ENCODE data around the gene VOPP1. TPM values are rescaled to one million over a fixed set of nuclear protein-coding genes. Genes with fewer than 3 reads are reported as not detected.
"Not testable (repeated sequence)": the region's sequence is repeated elsewhere in the genome, so short reads cannot be mapped to it uniquely, and the experiment has no call there.

VOPP1 gene
- polyA plus RNA-seq, 1 experiment, result 88.4 TPM

DNA sequence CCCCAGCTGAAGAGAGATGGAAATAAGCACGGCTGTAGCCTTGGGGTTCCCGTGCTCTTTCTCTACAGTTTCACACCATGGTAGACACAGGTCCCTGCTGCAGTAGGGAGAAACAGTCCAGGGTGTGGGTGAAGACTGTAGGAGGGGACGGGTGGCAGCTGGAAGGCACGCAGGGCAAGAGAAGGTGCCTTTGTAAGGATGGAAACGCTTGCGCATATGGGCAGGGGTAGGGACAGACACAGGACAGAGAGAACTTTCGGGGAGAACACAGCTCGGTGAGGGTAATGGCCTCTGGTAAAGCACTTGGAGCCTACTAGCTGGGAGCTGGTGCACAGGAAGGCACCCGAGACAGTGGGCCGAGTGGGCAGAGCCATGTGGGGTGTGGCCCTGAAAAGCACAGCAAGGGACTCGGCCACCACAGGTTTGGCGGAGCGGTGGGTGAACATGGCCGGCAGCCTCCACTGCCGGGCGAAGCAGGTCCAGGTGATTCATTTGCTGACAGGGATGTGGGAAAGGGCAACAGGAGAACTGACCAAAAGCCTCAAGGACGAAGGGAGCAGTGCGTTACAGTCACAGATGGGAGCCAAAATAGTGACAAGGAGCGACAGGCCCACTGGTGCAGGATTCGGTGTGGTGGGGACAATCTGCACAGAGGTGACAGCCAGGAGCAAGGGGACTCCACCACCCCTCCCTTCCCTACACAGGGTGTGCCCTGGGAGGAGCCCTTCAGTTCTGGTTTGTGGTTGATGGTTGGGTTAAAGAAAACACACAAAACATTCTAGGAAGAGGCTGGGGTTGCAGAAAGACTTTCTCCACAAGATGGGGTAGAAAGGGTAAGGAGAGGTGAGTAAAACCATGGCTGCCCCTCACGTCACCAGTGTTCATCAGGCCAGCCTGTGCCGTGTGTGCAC lies 97.1 kb downstream of the VOPP1 start:
- ChIA-PET POLR2A (no interaction called here), CTCF (no interaction called here)
- H3K27ac ChIP-seq (ENCODE audit: low read depth, low read length), result no peak overlapping the region
- DNase-seq (ENCODE audit: low read depth, low spot score), result no peak
- no peak overlapping the region for H3K4me3 ChIP-seq (ENCODE audit: low read depth, low read length)
- H3K27me3 ChIP-seq (ENCODE audit: control insufficient read depth, insufficient read depth, low read length), result no peaks in the 10 kb centered on the region
- TF ChIP-seq, protein P1, sequence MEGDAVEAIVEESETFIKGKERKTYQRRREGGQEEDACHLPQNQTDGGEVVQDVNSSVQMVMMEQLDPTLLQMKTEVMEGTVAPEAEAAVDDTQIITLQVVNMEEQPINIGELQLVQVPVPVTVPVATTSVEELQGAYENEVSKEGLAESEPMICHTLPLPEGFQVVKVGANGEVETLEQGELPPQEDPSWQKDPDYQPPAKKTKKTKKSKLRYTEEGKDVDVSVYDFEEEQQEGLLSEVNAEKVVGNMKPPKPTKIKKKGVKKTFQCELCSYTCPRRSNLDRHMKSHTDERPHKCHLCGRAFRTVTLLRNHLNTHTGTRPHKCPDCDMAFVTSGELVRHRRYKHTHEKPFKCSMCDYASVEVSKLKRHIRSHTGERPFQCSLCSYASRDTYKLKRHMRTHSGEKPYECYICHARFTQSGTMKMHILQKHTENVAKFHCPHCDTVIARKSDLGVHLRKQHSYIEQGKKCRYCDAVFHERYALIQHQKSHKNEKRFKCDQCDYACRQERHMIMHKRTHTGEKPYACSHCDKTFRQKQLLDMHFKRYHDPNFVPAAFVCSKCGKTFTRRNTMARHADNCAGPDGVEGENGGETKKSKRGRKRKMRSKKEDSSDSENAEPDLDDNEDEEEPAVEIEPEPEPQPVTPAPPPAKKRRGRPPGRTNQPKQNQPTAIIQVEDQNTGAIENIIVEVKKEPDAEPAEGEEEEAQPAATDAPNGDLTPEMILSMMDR (IDR thresholded peaks at IDR 0.05; ENCODE audit: low read depth, low read length), result no peak
- no peaks in the 10 kb centered on the region; the same call in 1 of the 2 replicates for H3K9me3 ChIP-seq (ENCODE audit: control insufficient read depth, insufficient read depth, low read length)

DNA sequence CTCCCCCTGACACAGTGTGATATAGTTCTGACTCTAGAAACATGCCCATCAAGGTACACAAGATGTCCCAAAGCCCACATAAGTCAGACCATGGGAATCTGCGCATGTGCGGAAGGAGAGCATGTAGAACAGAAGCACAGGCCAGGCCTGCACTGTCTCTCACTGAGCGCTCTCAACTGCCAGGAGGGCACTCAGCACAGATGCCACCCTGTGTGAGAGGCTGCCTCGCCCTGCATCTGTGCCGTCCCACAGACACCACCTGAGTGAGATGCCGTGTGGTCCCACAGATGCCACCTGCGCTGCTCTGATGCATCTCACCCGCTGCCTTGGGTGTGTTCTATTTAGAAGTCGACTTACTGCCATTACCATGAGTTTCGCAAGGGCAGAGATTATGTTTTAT lies 98.4 kb downstream of the VOPP1 start:
- ChIA-PET CTCF (no interaction called here), POLR2A (no interaction called here)
- H3K4me3 ChIP-seq (ENCODE audit: low read depth, low read length), result no peak overlapping the region
- no peak for DNase-seq (ENCODE audit: low read depth, low spot score)
- H3K27me3 ChIP-seq (ENCODE audit: control insufficient read depth, insufficient read depth, low read length), result no peaks in the 10 kb centered on the region
- H3K27ac ChIP-seq (ENCODE audit: low read depth, low read length), result peak overlapping the region; percentile 11
- no peaks in the 10 kb centered on the region; the same call in 1 of the 2 replicates for H3K9me3 ChIP-seq (ENCODE audit: control insufficient read depth, insufficient read depth, low read length)
- TF ChIP-seq, protein P1 (IDR thresholded peaks at IDR 0.05; ENCODE audit: low read depth, low read length), result no peak

DNA sequence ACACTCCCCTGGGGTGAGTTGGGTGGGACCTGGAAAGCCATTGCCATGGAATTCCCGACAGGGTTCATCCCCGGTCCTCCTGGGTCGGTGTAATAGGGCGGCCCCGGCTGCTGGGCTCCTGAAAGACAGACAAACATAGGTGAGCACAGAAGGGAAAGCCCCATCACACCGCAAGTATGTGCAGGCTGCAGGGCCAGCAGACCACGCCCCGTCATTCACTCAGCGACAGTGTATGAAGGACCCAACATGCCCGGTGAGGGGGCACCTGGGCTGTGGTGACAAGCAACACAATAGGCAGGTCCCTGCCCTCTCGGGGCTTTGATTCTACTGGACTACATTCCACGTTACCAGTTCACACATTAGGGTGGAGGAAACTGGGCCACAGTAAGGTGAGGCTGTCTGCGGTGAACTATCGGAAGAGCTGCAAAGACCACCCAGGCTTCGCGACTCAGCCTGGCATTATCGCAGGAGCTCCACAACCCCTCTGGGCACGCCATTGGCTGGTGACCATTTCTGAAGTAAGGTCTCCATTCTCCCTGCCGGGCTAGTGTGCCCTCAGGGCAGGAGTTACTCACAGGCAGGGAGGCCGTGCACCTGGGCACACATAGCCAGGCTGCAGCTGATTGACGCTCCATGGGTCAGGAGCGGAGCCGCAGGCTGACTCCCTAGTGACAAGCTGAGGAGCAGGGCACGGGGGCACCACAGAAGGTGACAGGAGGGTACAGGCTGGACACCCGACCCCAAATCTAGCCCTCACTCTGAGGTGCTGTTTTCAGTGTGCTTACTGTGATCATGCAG lies 99.2 kb downstream of the VOPP1 start:
- H3K27me3 ChIP-seq (ENCODE audit: control insufficient read depth, insufficient read depth, low read length), result no peaks in the 10 kb centered on the region
- CTCF ChIA-PET, result no interaction called here
- TF ChIP-seq, protein P1 (IDR thresholded peaks at IDR 0.05; ENCODE audit: low read depth, low read length), result no peak

DNA sequence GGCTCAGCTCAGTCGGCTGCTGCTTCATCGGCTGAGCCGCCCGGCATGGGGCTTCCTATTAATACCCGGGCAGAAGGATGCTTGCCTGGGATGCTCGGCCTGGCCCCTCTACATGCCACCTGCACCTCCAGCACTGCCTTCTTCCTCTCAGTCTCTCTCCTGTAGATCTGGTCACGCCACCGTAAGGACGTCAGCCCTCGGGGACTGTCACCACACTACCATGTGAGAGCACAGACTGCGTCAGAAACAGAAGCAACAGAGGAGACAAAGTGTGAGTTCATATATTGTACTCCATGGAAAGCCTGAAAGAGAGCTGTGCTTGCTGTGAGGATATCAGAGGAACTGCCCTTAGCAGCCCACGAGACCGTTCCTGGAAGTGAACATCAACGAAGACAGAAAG lies 99.9 kb downstream of the VOPP1 start:
- CTCF ChIA-PET; H3K9me3 ChIP-seq (ENCODE audit: control insufficient read depth, insufficient read depth, low read length); H3K27ac ChIP-seq (ENCODE audit: low read depth, low read length); H3K27me3 ChIP-seq (ENCODE audit: control insufficient read depth, insufficient read depth, low read length); DNase-seq (ENCODE audit: low read depth, low spot score); H3K4me3 ChIP-seq (ENCODE audit: low read depth, low read length); POLR2A ChIA-PET: not testable (repeated sequence)

More for the DNA sequence above, 99.2 kb downstream of the VOPP1 start:
- no peaks in the 10 kb centered on the region; the same call in 1 of the 2 replicates for H3K9me3 ChIP-seq (ENCODE audit: control insufficient read depth, insufficient read depth, low read length)
- no peak overlapping the region for H3K4me3 ChIP-seq (ENCODE audit: low read depth, low read length)
- no peak for DNase-seq (ENCODE audit: low read depth, low spot score)
- H3K27ac ChIP-seq (ENCODE audit: low read depth, low read length), result no peak overlapping the region
- POLR2A ChIA-PET, result no interaction called here

DNA sequence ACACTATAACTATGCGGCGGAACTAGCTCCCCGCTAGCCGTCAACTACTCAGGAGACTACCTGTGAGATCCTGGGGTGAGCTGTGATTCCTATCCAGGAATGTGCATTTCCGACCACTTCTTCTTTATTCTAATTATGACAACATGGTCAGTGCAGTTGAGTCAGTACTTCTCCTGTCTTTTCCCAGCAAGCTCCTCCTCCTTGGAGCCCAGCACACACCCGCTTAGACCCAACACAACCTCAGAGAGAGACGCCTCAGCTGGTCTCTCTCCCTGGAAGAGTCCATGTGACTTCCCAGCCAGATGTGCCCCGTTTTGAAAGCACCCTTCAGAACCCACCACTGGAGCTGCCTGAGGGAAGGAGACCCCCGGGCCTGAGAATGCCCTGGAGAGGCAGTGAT lies 100.7 kb downstream of the VOPP1 start:
- H3K27me3 ChIP-seq (ENCODE audit: control insufficient read depth, insufficient read depth, low read length); CTCF ChIA-PET; H3K27ac ChIP-seq (ENCODE audit: low read depth, low read length); H3K9me3 ChIP-seq (ENCODE audit: control insufficient read depth, insufficient read depth, low read length); POLR2A ChIA-PET; H3K4me3 ChIP-seq (ENCODE audit: low read depth, low read length); DNase-seq (ENCODE audit: low read depth, low spot score): not testable (repeated sequence)

DNA sequence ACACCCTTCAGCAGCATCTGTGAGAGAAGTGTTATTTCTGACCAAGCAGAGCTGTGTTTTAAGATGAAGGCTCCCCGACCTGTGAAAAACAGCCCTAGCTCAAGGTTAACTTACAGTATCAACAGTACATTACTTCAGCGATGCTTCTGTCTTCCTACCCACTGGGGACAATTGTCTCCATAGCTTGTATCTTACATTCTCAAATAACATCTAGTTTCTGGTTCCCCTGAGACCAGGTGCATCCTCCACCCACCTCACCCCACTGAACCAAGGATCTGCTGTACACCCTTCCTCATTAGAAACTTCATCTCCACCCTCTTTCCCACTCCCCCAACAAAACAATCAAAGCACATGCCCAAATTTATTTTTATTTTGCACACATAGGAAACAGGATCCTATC lies 102.0 kb downstream of the VOPP1 start:
- CTCF ChIA-PET, result no interaction called here
- TF ChIP-seq, protein P1 (IDR thresholded peaks at IDR 0.05; ENCODE audit: low read depth, low read length), result no peak
- H3K27me3 ChIP-seq (ENCODE audit: control insufficient read depth, insufficient read depth, low read length), result no peaks in the 10 kb centered on the region
- H3K9me3 ChIP-seq (ENCODE audit: control insufficient read depth, insufficient read depth, low read length), result peaks cover 4% of the 10 kb centered on the region
- DNase-seq (ENCODE audit: low read depth, low spot score), result no peak
- no peak overlapping the region for H3K4me3 ChIP-seq (ENCODE audit: low read depth, low read length)
- POLR2A ChIA-PET, result no interaction called here
- no peak overlapping the region for H3K27ac ChIP-seq (ENCODE audit: low read depth, low read length)
